Nephron progenitor cell (in vitro differentiated cells): ENCODE data around the gene PREX1.

Source experiments
- DNase-seq: peaks from one replicate; pipeline ENCODE4 v3.0.0; 2021
- H3K27ac Mint-ChIP-seq: 2 replicates; pipeline ENCODE4 v1.8.0; 2021; ENCODE audit warnings: mild to moderate bottlenecking, moderate library complexity, mixed read lengths
- H3K27me3 Mint-ChIP-seq: 2 replicates; pipeline ENCODE4 v1.8.0; 2021; ENCODE audit warnings: mild to moderate bottlenecking, low read depth, mixed read lengths; ENCODE audit not compliant: poor library complexity
- H3K36me3 Mint-ChIP-seq: 2 replicates; pipeline ENCODE4 v1.8.0; 2021; ENCODE audit warnings: low read depth, mixed read lengths
- H3K4me1 Mint-ChIP-seq: 2 replicates; pipeline ENCODE4 v1.8.0; 2021; ENCODE audit warnings: mixed read lengths
- H3K4me3 Mint-ChIP-seq: 2 replicates; pipeline ENCODE4 v1.8.0; 2021; ENCODE audit warnings: mild to moderate bottlenecking, moderate library complexity, mixed read lengths
- H3K9me3 Mint-ChIP-seq: 2 replicates; pipeline ENCODE4 v1.8.0; 2021; ENCODE audit warnings: mild to moderate bottlenecking, moderate library complexity, mixed read lengths
- TF ChIP-seq, protein P1 (sequence below): fragments of 200-600 bp; sonication (generic); IDR thresholded peaks from 2 replicates; pipeline ENCODE4 v1.5.0; 2021; ENCODE audit warnings: antibody characterized with exemption

Gene PREX1

GRCh38 chr20:48689874-48690571 is 137.8 kb downstream of the PREX1 start:
- H3K9me3 Mint-ChIP-seq: no peaks in the 10 kb centered on the region
- TF ChIP-seq, protein P1, sequence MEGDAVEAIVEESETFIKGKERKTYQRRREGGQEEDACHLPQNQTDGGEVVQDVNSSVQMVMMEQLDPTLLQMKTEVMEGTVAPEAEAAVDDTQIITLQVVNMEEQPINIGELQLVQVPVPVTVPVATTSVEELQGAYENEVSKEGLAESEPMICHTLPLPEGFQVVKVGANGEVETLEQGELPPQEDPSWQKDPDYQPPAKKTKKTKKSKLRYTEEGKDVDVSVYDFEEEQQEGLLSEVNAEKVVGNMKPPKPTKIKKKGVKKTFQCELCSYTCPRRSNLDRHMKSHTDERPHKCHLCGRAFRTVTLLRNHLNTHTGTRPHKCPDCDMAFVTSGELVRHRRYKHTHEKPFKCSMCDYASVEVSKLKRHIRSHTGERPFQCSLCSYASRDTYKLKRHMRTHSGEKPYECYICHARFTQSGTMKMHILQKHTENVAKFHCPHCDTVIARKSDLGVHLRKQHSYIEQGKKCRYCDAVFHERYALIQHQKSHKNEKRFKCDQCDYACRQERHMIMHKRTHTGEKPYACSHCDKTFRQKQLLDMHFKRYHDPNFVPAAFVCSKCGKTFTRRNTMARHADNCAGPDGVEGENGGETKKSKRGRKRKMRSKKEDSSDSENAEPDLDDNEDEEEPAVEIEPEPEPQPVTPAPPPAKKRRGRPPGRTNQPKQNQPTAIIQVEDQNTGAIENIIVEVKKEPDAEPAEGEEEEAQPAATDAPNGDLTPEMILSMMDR: no peak
- no peak for DNase-seq
- peaks cover 35% of the 10 kb centered on the region for H3K36me3 Mint-ChIP-seq
- no peaks in the 10 kb centered on the region for H3K27me3 Mint-ChIP-seq
- peaks cover 18% of the 10 kb centered on the region for H3K4me1 Mint-ChIP-seq
- no peak overlapping the region for H3K4me3 Mint-ChIP-seq
- no peak overlapping the region for H3K27ac Mint-ChIP-seq

GRCh38 chr20:48689388-48689787 is 138.4 kb downstream of the PREX1 start:
- peaks cover 32% of the 10 kb centered on the region for H3K36me3 Mint-ChIP-seq
- peaks cover 3% of the 10 kb centered on the region for H3K27me3 Mint-ChIP-seq
- H3K9me3 Mint-ChIP-seq: no peaks in the 10 kb centered on the region
- DNase-seq: no peak
- H3K4me3 Mint-ChIP-seq: no peak overlapping the region
- TF ChIP-seq, protein P1: no peak
- H3K27ac Mint-ChIP-seq: no peak overlapping the region
- H3K4me1 Mint-ChIP-seq: peaks cover 18% of the 10 kb centered on the region

DNA sequence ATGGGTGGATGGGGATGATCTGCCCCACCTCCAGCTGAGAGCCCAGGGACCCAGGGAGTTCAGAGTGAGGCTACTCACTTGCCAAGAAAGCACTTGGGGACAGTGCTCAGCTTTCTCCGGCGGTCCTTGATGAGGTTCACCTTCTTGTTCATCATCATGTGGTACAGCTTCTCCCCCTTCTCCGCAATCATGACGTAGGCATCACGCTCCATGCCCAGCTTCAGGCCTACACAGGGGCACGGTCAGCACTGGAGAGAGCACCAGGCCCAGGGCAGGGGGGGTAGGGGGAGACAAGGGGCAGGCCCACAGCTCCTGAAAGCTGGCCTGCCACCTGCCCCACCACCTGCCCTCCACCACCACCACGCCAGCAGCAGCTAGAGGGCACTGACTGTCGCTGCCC is 139.2 kb downstream of the PREX1 start:
- no peak overlapping the region for H3K27ac Mint-ChIP-seq
- H3K4me3 Mint-ChIP-seq: no peak overlapping the region
- DNase-seq: no peak
- H3K36me3 Mint-ChIP-seq: peaks cover 29% of the 10 kb centered on the region
- TF ChIP-seq, protein P1: no peak
- peaks cover 18% of the 10 kb centered on the region for H3K4me1 Mint-ChIP-seq
- peaks cover 3% of the 10 kb centered on the region for H3K27me3 Mint-ChIP-seq
- no peaks in the 10 kb centered on the region for H3K9me3 Mint-ChIP-seq

DNA sequence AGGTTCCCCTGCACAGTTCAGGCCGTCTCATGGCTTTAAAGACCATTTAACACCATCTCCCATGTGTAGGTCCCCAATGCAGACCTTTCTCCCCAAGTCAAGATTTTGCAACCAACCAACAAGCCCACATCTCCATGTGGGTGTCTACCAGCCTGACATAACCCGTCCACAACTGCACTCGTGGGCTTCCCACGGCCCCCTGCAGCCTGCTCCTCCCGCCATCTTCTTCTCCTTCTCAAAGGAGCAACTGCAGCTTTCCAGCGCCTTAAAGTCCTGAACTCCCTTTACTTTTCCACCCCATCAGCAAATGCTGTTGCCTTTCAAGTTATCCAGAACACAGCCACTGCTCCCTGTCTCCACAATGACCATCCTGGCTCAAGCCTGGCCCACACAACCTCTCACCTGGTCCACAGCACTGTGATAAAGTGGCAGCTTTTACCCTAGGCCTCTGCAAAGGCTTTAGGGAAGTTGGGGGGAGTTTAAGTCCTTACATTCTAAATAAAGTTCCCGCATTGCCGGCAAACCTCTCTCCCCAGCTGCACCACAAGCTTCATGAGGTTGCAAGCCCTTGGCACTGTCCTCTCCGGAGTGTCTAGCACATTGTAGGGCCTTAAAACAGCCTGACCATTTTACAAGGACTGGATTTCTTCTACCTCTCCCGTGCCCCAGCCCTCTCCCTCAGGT is 140.5 kb downstream of the PREX1 start:
- H3K36me3 Mint-ChIP-seq: peaks cover 29% of the 10 kb centered on the region
- no peak overlapping the region for H3K4me3 Mint-ChIP-seq
- no peak for DNase-seq
- peaks cover 18% of the 10 kb centered on the region for H3K4me1 Mint-ChIP-seq
- H3K27me3 Mint-ChIP-seq: peaks cover 3% of the 10 kb centered on the region
- TF ChIP-seq, protein P1: no peak
- H3K9me3 Mint-ChIP-seq: no peaks in the 10 kb centered on the region
- H3K27ac Mint-ChIP-seq: no peak overlapping the region

- Mint-ChIP-seq H3K4me3 (no peak overlapping the region), H3K4me1 (peaks cover 17% of the 10 kb centered on the region), H3K36me3 (peaks cover 26% of the 10 kb centered on the region), H3K27ac (no peak overlapping the region), H3K27me3 (peaks cover 3% of the 10 kb centered on the region), H3K9me3 (no peaks in the 10 kb centered on the region)
- DNase-seq: no peak
- TF ChIP-seq, protein P1: no peak
Measured at GRCh38 chr20:48686238-48687116, 141.3 kb downstream of the PREX1 start.
